Ascending aorta (tissue), 2 donors: ENCODE results near the gene LARGE1. TPM values are rescaled to one million over a fixed set of nuclear protein-coding genes. Genes with fewer than 3 reads are reported as not detected.
"Not testable (repeated sequence)": the region's sequence is repeated elsewhere in the genome, so short reads cannot be mapped to it uniquely, and the experiment has no call there.

Experiments
- DNase-seq, 2 donors: peaks; one replicate each; pipeline ENCODE4 v3.0.0-alpha.2; 2019; ENCODE audit warnings: low spot score in 2 of 2
- H3K27ac ChIP-seq, 2 donors: fragments of 200-600 bp; sonication (generic); one replicate each; pipeline ENCODE4 v1.5.1; 2016 to 2017; ENCODE audit warnings: mild to moderate bottlenecking in 1 of 2
- H3K27me3 ChIP-seq: fragments of 200-600 bp; sonication (generic); one replicate; pipeline ENCODE4 v1.5.1; 2017
- H3K36me3 ChIP-seq, 2 donors: fragments of 200-600 bp; sonication (generic); one replicate each; pipeline ENCODE4 v1.5.1; 2016
- H3K4me1 ChIP-seq, 2 donors: fragments of 200-600 bp; sonication (generic); one replicate each; pipeline ENCODE4 v1.5.1; 2016 to 2017; ENCODE audit warnings: mild to moderate bottlenecking in 1 of 2
- H3K4me3 ChIP-seq, 2 donors: fragments of 200-600 bp; sonication (generic); one replicate each; pipeline ENCODE4 v1.5.1; 2016 to 2017; ENCODE audit warnings: mild to moderate bottlenecking in 1 of 2
- H3K9me3 ChIP-seq, 2 donors: fragments of 200-600 bp; sonication (generic); one replicate each; pipeline ENCODE4 v1.5.1; 2016
- intact Hi-C: fragments of 100-400 bp; cut with DNase I; formaldehyde crosslinking; loops from one replicate; pipeline ENCODE4 v1.15.1; 2023
- total RNA-seq: library from RNA; depleted of rRNA; stranded (reverse); fragments of >200 nt; gene quantifications from one replicate; pipeline ENCODE4 v1.1.0, GENCODE V29; 2016
- TF ChIP-seq, protein P1 (sequence below), 3 experiments: fragments of 200-600 bp in 2 of 3; fragments of 450-650 bp in 1 of 3; sonication (generic) in 2 of 3; IDR thresholded peaks; one replicate each; pipeline ENCODE4 v1.5.1; 2016 to 2019; ENCODE audit warnings: antibody characterized with exemption in 3 of 3, mild to moderate bottlenecking in 1 of 3, moderate library complexity in 1 of 3

The LARGE1 gene
- total RNA-seq, 1 donor from 2014 or later: 40.6 TPM

DNA sequence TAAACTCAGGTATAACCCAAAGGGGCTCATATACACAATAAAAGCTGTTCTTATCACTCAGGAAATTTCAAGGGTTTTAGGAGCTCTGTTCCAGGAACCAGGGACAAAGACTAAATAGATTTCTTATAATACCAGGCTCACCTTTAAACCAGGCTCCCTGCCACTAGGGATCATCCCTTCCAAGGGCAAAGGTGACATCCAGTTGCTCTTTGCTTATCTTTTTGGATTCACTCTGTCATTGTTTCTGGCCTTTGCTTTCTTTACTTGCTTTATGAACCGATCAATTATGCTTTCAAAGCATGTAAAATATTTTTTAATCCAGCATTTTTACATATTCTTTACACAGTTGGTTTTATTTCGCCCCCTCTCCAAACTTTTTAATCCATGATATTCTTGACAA is 540.4 kb downstream of the LARGE1 start:
- intact Hi-C loops: no loop called here
- H3K27me3 ChIP-seq: no peaks in the 10 kb centered on the region
- TF ChIP-seq, protein P1, sequence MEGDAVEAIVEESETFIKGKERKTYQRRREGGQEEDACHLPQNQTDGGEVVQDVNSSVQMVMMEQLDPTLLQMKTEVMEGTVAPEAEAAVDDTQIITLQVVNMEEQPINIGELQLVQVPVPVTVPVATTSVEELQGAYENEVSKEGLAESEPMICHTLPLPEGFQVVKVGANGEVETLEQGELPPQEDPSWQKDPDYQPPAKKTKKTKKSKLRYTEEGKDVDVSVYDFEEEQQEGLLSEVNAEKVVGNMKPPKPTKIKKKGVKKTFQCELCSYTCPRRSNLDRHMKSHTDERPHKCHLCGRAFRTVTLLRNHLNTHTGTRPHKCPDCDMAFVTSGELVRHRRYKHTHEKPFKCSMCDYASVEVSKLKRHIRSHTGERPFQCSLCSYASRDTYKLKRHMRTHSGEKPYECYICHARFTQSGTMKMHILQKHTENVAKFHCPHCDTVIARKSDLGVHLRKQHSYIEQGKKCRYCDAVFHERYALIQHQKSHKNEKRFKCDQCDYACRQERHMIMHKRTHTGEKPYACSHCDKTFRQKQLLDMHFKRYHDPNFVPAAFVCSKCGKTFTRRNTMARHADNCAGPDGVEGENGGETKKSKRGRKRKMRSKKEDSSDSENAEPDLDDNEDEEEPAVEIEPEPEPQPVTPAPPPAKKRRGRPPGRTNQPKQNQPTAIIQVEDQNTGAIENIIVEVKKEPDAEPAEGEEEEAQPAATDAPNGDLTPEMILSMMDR (IDR thresholded peaks at IDR 0.05): no peak
- DNase-seq: no peak
- no peaks in the 10 kb centered on the region for H3K4me1 ChIP-seq
- no peak overlapping the region for H3K27ac ChIP-seq
- H3K9me3 ChIP-seq: peaks cover 0 to 8% of the 10 kb centered on the region in 2 donors
- no peak overlapping the region for H3K4me3 ChIP-seq
- H3K36me3 ChIP-seq: peaks cover 0 to 22% of the 10 kb centered on the region in 2 donors

DNA sequence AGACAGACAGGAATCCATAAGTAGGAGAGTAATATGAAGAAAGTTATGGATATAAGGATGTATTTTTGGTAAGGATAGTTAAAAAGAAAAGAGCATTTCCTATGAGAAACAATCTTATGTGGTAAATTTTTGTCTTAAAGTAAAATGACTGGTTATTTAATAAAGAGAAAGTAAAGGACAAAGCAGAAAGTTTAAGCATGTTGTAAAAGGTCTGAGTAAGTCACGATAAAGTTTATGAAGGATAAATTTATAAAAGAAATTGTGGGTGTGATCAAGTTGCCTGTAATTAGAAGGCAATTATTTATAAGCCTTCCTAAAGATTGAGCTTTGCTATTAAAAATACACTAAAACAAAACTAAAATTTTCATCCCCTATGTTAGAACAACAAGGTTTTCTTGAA is 547.4 kb downstream of the LARGE1 start:
- intact Hi-C loops: no loop called here
- no peak overlapping the region for H3K27ac ChIP-seq
- DNase-seq: no peak
- no peaks in the 10 kb centered on the region for H3K4me1 ChIP-seq
- H3K36me3 ChIP-seq: no peaks in the 10 kb centered on the region
- peaks cover 0 to 4% of the 10 kb centered on the region in 2 donors for H3K9me3 ChIP-seq
- TF ChIP-seq, protein P1 (IDR thresholded peaks at IDR 0.05): no peak
- no peaks in the 10 kb centered on the region for H3K27me3 ChIP-seq
- no peak overlapping the region for H3K4me3 ChIP-seq

DNA sequence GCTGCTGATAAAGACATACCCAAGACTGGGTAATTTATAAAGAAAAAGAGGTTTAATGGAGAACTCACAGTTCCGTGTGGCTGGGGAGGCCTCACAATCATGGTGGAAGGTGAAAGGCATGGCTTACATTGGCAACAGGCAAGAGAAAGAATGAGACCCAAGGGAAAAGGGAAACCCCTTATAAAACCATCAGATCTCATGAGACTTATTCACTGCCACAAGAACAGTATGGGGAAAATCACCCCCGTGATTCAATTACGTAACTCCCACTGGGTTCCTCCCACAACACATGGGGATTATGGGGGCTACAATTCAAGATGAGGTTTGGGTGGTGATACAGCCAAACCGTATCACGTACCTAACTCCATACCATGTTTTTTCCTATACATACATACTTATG is 557.0 kb downstream of the LARGE1 start:
- H3K36me3 ChIP-seq, intact Hi-C loops, H3K4me1 ChIP-seq, H3K9me3 ChIP-seq, H3K27ac ChIP-seq, DNase-seq, H3K4me3 ChIP-seq, H3K27me3 ChIP-seq: not testable (repeated sequence)

DNA sequence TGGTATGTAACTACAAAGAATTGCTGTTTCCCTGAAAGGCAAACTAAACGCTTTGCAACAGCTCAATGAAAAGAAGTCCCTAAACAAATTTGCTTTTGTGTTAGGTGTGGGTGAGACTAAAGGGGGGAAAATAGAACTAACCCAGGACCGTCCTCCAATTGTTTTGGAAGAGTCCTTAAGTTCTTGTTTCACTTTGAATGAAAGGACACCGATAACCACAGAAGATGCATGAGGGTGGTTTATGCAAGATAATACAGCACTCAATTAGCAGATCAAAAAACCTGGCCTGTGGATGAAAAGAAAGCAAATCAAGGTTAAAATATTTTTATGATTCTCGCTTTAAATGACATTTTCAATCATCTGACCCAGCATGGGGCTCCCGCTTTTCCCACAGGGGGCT is 557.6 kb downstream of the LARGE1 start:
- no peaks in the 10 kb centered on the region for H3K4me1 ChIP-seq
- no peak overlapping the region for H3K4me3 ChIP-seq
- peaks cover 0 to 4% of the 10 kb centered on the region in 2 donors for H3K36me3 ChIP-seq
- TF ChIP-seq, protein P1 (IDR thresholded peaks at IDR 0.05): no peak
- H3K27me3 ChIP-seq: no peaks in the 10 kb centered on the region
- no peaks in the 10 kb centered on the region for H3K9me3 ChIP-seq
- intact Hi-C loops: no loop called here
- H3K27ac ChIP-seq: no peak overlapping the region
- DNase-seq: no peak

DNA sequence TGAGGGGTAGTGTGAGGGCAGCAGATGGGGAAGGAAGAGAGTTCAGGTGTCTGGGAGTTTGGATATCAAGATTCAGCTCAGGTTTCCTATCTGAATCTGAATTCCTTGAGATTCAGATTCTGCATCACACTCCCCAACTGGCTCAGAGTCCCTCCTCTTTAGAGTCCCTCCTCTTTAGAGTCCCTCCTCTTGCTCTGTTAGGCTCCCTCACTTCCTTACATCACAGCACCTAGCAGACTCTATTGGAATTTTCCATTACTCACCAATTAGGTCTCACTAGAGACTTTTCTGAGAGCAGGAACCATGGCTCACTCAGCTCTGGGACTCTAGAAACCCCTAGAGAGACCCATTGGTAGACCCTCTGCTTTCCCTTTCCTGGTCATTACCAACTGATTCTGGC is 558.7 kb downstream of the LARGE1 start:
- Histone ChIP-seq H3K27me3 (no peaks in the 10 kb centered on the region), H3K36me3 (peaks cover 0 to 4% of the 10 kb centered on the region in 2 donors), H3K4me1 (no peaks in the 10 kb centered on the region), H3K9me3 (no peaks in the 10 kb centered on the region), H3K27ac (no peak overlapping the region), H3K4me3 (no peak overlapping the region)
- no peak for DNase-seq
- TF ChIP-seq, protein P1 (IDR thresholded peaks at IDR 0.05): no peak
- intact Hi-C loops: no loop called here

DNA sequence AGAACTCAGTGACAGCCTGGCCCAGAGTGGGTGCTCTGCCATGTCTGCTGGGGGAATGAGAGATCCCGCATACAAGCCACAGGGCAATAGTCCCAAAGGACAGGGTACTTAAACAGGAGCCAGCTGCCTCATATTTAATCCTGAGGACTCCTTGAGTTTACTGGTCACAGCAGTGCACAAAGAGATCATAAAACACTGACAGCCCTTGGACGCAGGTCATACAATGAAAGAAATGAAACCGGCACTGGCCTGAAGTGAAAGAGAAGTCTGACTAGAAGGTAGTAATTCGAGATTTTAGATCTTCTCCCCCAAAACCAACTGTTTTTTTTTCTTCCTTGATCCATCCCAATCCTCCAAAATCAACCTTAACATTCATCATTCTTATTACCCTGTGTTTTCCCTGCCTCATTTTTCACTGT is 562.3 kb downstream of the LARGE1 start:
- peaks cover 0 to 4% of the 10 kb centered on the region in 2 donors for H3K36me3 ChIP-seq
- H3K27me3 ChIP-seq: no peaks in the 10 kb centered on the region
- no peaks in the 10 kb centered on the region for H3K9me3 ChIP-seq
- H3K4me3 ChIP-seq: no peak overlapping the region
- TF ChIP-seq, protein P1 (IDR thresholded peaks at IDR 0.05): no peak
- no peak for DNase-seq
- H3K27ac ChIP-seq: no peak overlapping the region
- no peaks in the 10 kb centered on the region for H3K4me1 ChIP-seq
- intact Hi-C loops: no loop called here
